NCI-H2196 treated with DMSO at 0.1 percent for 48 hours (cell line): ENCODE results near the gene KIF12.
"Not testable (repeated sequence)": the region's sequence is repeated elsewhere in the genome, so short reads cannot be mapped to it uniquely, and the experiment has no call there.

Experiments
- DNase-seq: peaks from one replicate; lab custom pipeline; 2025; ENCODE audit not compliant: unreplicated experiment; lab: John Stamatoyannopoulos, UW

The KIF12 gene

GRCh38 chr9:114098936-114099668, at the start of gene KIF12:
Gene KIF12 (minus strand): TSS chr9:114099292. CDS start chr9:114099276, 16 bp downstream.
- DNase-seq, result no peak

GRCh38 chr9:114146735-114147134, 47.6 kb upstream of the KIF12 start:
- DNase-seq, result no peak

GRCh38 chr9:114143234-114143633, 44.1 kb upstream of the KIF12 start:
- DNase-seq, result no peak

GRCh38 chr9:114141553-114142402, 42.7 kb upstream of the KIF12 start:
- no peak for DNase-seq

- no peak for DNase-seq
Observed at GRCh38 chr9:114140850-114141249, 41.8 kb upstream of the KIF12 start.

GRCh38 chr9:114140401-114140800, 41.3 kb upstream of the KIF12 start:
- no peak for DNase-seq

GRCh38 chr9:114139071-114139470, 40.0 kb upstream of the KIF12 start:
- DNase-seq, result no peak

- no peak for DNase-seq
Observed at GRCh38 chr9:114138552-114138971, 39.5 kb upstream of the KIF12 start.

GRCh38 chr9:114137831-114138230, 38.7 kb upstream of the KIF12 start:
- DNase-seq, result no peak

GRCh38 chr9:114134827-114135396, 35.8 kb upstream of the KIF12 start:
- no peak for DNase-seq

- no peak for DNase-seq
Observed at GRCh38 chr9:114132550-114132918, 33.4 kb upstream of the KIF12 start.

- no peak for DNase-seq
Observed at GRCh38 chr9:114131808-114132549, 32.9 kb upstream of the KIF12 start.

- no peak for DNase-seq
Observed at GRCh38 chr9:114130624-114131277, 31.7 kb upstream of the KIF12 start.

GRCh38 chr9:114130141-114130540, 31.0 kb upstream of the KIF12 start:
- no peak for DNase-seq

- DNase-seq, result not testable (repeated sequence)
Observed at GRCh38 chr9:114128759-114129158, 29.7 kb upstream of the KIF12 start.

GRCh38 chr9:114126247-114127060, 27.4 kb upstream of the KIF12 start:
- no peak for DNase-seq

- DNase-seq, result no peak
Observed at GRCh38 chr9:114125476-114126013, 26.5 kb upstream of the KIF12 start.

- DNase-seq, result no peak
Observed at GRCh38 chr9:114124666-114125475, 25.8 kb upstream of the KIF12 start.

- DNase-seq, result no peak
Observed at GRCh38 chr9:114124138-114124537, 25.0 kb upstream of the KIF12 start.
